Tibial nerve (tissue), 4 donors: ENCODE measurements around the gene OR51F1.
"Not testable (repeated sequence)": the region's sequence is repeated elsewhere in the genome, so short reads cannot be mapped to it uniquely, and the experiment has no call there.

Experiments
- EP300 ChIP-seq, 2 donors: sonication (generic); formaldehyde crosslinking; IDR thresholded peaks; one replicate each; pipeline ENCODE4 v1.6.1; 2017; ENCODE audit warnings: antibody characterized with exemption in 2 of 2, mild to moderate bottlenecking in 1 of 2
- POLR2A ChIP-seq, 2 donors: fragments of 450-650 bp; IDR thresholded peaks; one replicate each; pipeline ENCODE4 v1.6.1; 2017; ENCODE audit warnings: antibody characterized with exemption in 2 of 2, mild to moderate bottlenecking in 2 of 2, moderate library complexity in 2 of 2
- TF ChIP-seq, protein P1 (sequence below), 5 experiments: fragments of 200-600 bp in 3 of 5; fragments of 450-650 bp in 2 of 5; sonication (generic) in 3 of 5; IDR thresholded peaks; one replicate each; pipeline ENCODE4 v1.5.1; 2016 to 2019; ENCODE audit warnings: antibody characterized with exemption in 5 of 5, mild to moderate bottlenecking in 3 of 5, moderate library complexity in 2 of 5

GRCh38 chr11:4801316-4801715 lies 31.6 kb upstream of the OR51F1 start:
- not testable (repeated sequence) for TF ChIP-seq POLR2A, EP300 (IDR thresholded peaks at IDR 0.05)
- TF ChIP-seq, protein P1, sequence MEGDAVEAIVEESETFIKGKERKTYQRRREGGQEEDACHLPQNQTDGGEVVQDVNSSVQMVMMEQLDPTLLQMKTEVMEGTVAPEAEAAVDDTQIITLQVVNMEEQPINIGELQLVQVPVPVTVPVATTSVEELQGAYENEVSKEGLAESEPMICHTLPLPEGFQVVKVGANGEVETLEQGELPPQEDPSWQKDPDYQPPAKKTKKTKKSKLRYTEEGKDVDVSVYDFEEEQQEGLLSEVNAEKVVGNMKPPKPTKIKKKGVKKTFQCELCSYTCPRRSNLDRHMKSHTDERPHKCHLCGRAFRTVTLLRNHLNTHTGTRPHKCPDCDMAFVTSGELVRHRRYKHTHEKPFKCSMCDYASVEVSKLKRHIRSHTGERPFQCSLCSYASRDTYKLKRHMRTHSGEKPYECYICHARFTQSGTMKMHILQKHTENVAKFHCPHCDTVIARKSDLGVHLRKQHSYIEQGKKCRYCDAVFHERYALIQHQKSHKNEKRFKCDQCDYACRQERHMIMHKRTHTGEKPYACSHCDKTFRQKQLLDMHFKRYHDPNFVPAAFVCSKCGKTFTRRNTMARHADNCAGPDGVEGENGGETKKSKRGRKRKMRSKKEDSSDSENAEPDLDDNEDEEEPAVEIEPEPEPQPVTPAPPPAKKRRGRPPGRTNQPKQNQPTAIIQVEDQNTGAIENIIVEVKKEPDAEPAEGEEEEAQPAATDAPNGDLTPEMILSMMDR (IDR thresholded peaks at IDR 0.05), result not testable (repeated sequence)
